ENCODE measurements around the gene INHBE. TPM values are rescaled to one million over a fixed set of nuclear protein-coding genes. Genes with fewer than 3 reads are reported as not detected.

INHBE gene
- total and polyA plus RNA-seq, 8 donors = not detected

- Histone ChIP-seq H3K36me3 (peaks cover 0 to 9% (median 0%) of the 10 kb centered on the region in 4 donors), H3K27ac (no peak overlapping the region), H3K4me1 (peaks cover 30 to 36% (median 35%) of the 10 kb centered on the region in 4 donors), H3K4me3 (no peak overlapping the region), H3K9me3 (no peaks in the 10 kb centered on the region), H3K27me3 (peaks cover 0 to 51% (median 13%) of the 10 kb centered on the region in 3 donors)
- TF ChIP-seq POLR2AphosphoS5 (IDR thresholded peaks at IDR 0.05) (no peak), CTCF (IDR thresholded peaks at IDR 0.05) (no peak), EP300 (IDR thresholded peaks at IDR 0.05) (no peak), POLR2A (IDR thresholded peaks at IDR 0.05) (no peak)
- 90 to 94% (median 92%) methylated on average over 12 of the region's 12 CpGs for WGBS, 5 donors
- intact Hi-C loops (cut with DNase I; ENCODE audit: low total_unique reads) = no loop called here
- no peak for DNase-seq
Measured at GRCh38 chr12:57464569-57464968, 9.5 kb downstream of the INHBE start.

- Histone ChIP-seq H3K4me3 (no peak overlapping the region), H3K36me3 (peaks cover 0 to 14% (median 1%) of the 10 kb centered on the region in 4 donors), H3K4me1 (peaks cover 26 to 31% (median 29%) of the 10 kb centered on the region in 4 donors), H3K9me3 (no peaks in the 10 kb centered on the region), H3K27ac (no peak overlapping the region), H3K27me3 (peaks cover 0 to 51% (median 13%) of the 10 kb centered on the region in 3 donors)
- no peak for TF ChIP-seq POLR2AphosphoS5 (IDR thresholded peaks at IDR 0.05)
- TF ChIP-seq POLR2A (IDR thresholded peaks at IDR 0.05) = no peak
- TF ChIP-seq EP300 (IDR thresholded peaks at IDR 0.05) = no peak
- no peak for TF ChIP-seq CTCF (IDR thresholded peaks at IDR 0.05)
- DNase-seq = no peak
- 82 to 89% (median 83%) methylated on average over 6 of the region's 6 CpGs for WGBS, 5 donors
- intact Hi-C loops (cut with DNase I; ENCODE audit: low total_unique reads) = no loop called here
Measured at GRCh38 chr12:57465030-57465746, 10.1 kb downstream of the INHBE start.

DNA sequence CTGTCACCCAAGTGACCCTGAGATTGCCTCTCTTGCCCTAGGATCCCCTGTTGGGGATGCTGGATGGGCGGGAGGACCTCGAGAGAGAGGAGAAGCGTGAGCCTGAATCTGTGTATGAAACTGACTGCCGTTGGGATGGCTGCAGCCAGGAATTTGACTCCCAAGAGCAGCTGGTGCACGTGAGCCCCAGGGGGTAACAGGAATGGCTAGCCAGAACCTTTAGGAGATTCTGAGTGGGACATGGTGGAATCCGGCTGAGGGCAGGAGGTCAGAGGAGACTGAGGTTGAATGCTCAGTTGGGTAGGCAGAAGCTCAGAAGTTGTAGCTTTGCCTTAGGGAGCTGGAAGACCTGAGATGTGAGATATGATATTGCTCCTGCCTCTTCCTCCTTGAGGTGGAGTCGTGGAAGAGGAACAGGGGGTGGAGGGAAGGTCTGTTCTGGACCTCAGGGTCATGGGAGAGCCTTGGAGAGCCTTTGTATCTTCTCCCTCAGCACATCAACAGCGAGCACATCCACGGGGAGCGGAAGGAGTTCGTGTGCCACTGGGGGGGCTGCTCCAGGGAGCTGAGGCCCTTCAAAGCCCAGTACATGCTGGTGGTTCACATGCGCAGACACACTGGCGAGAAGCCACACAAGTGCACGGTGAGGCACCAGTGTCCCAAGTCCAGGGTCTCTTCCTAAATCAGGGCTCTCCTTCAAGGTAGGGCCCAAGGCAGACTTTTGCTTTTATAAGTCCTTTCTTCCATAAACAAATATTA lies 10.8 kb downstream of the INHBE start:
- TF ChIP-seq CTCF (IDR thresholded peaks at IDR 0.05) (no peak), POLR2AphosphoS5 (IDR thresholded peaks at IDR 0.05) (no peak), EP300 (IDR thresholded peaks at IDR 0.05) (no peak), POLR2A (IDR thresholded peaks at IDR 0.05) (no peak)
- peaks cover 18 to 24% (median 21%) of the 10 kb centered on the region in 4 donors for H3K4me1 ChIP-seq
- no peak overlapping the region for H3K4me3 ChIP-seq
- peaks cover 0 to 51% (median 11%) of the 10 kb centered on the region in 3 donors for H3K27me3 ChIP-seq
- peaks cover 0 to 18% (median 5%) of the 10 kb centered on the region in 4 donors for H3K36me3 ChIP-seq
- no peaks in the 10 kb centered on the region for H3K9me3 ChIP-seq
- H3K27ac ChIP-seq = no peak overlapping the region
- WGBS, 5 donors = 72 to 80% (median 76%) methylated on average over 13 to 14 of the region's 14 CpGs
- intact Hi-C loops (cut with DNase I; ENCODE audit: low total_unique reads) = no loop called here
- DNase-seq = no peak

DNA sequence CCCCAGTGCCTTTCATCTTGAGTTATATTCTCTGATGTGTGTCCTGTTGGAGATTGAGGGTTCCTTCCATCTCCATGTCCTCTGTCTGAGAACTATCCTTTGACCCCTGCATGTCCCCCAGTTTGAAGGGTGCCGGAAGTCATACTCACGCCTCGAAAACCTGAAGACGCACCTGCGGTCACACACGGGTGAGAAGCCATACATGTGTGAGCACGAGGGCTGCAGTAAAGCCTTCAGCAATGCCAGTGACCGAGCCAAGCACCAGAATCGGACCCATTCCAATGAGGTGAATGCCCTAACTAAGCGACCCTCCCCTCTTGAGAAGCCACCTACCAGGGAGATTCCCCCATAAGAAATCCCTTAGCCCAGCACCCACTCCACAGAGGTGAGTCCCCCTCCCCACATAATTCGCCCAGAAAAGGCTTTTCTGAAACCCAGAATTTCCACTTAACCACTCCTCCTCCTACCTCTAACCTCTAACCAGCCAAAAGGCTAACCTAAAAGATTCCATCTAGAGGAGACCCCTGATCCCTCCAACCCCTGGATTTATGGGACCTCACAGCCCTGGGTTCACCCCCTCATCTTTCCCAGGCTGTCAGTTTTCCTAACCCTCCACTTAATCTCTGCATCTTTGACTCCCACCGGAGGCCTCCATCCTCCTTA lies 12.2 kb downstream of the INHBE start:
- H3K4me3 ChIP-seq = no peak overlapping the region
- 83 to 88% (median 87%) methylated on average over 11 to 12 of the region's 12 CpGs for WGBS, 5 donors
- no peak overlapping the region for H3K27ac ChIP-seq
- H3K9me3 ChIP-seq = no peaks in the 10 kb centered on the region
- peaks cover 0 to 18% (median 7%) of the 10 kb centered on the region in 4 donors for H3K36me3 ChIP-seq
- intact Hi-C loops (cut with DNase I; ENCODE audit: low total_unique reads) = no loop called here
- DNase-seq = no peak
- TF ChIP-seq CTCF (IDR thresholded peaks at IDR 0.05) (no peak), EP300 (IDR thresholded peaks at IDR 0.05) (no peak), POLR2A (IDR thresholded peaks at IDR 0.05) (no peak), POLR2AphosphoS5 (IDR thresholded peaks at IDR 0.05) (no peak)
- H3K4me1 ChIP-seq = peaks cover 6 to 10% (median 7%) of the 10 kb centered on the region in 4 donors
- H3K27me3 ChIP-seq = peaks cover 0 to 50% (median 4%) of the 10 kb centered on the region in 3 donors

All from stomach (tissue), 9 donors.